AG09319 (cell line): Measurements from ENCODE around the gene UHRF2.

ENCODE experiments used
- DNase-seq: peaks from one replicate; pipeline ENCODE4 v3.0.0-alpha.2; 2010; ENCODE audit warnings: low read depth; ENCODE audit errors: extremely low read depth
- TF ChIP-seq, protein P1 (sequence below): IDR thresholded peaks from 2 replicates; pipeline ENCODE4 v1.5.1; 2011; ENCODE audit warnings: low read depth, mild to moderate bottlenecking, inconsistent platforms, low read length, moderate library complexity

UHRF2 gene

GRCh38 chr9:6490863-6491262, 77.9 kb downstream of the UHRF2 start:
- TF ChIP-seq, protein P1, sequence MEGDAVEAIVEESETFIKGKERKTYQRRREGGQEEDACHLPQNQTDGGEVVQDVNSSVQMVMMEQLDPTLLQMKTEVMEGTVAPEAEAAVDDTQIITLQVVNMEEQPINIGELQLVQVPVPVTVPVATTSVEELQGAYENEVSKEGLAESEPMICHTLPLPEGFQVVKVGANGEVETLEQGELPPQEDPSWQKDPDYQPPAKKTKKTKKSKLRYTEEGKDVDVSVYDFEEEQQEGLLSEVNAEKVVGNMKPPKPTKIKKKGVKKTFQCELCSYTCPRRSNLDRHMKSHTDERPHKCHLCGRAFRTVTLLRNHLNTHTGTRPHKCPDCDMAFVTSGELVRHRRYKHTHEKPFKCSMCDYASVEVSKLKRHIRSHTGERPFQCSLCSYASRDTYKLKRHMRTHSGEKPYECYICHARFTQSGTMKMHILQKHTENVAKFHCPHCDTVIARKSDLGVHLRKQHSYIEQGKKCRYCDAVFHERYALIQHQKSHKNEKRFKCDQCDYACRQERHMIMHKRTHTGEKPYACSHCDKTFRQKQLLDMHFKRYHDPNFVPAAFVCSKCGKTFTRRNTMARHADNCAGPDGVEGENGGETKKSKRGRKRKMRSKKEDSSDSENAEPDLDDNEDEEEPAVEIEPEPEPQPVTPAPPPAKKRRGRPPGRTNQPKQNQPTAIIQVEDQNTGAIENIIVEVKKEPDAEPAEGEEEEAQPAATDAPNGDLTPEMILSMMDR: no peak

GRCh38 chr9:6495466-6495865, 82.5 kb downstream of the UHRF2 start:
- DNase-seq: no peak

More at GRCh38 chr9:6490863-6491262, 77.9 kb downstream of the UHRF2 start:
- no peak for DNase-seq

DNA sequence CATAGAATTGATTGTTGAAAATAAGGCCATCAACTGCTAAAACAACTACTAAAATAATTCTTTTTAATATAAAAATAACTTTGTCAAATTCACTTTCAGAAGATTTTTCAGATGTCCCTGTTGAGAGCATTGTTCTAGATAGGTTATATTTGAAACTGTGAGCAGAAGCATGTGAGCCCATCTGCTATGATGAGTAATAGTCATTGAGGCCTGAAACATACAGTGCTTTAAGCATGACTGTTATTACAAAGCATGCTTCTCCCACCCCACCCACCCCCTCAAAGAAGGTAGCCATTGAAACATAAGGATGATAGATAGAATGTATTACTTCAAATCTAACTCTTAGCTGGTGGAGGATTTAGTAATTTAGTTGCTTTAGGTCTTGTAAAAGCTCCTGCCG, 86.0 kb downstream of the UHRF2 start:
- peak; percentile 18 for DNase-seq

More at GRCh38 chr9:6495466-6495865, 82.5 kb downstream of the UHRF2 start:
- TF ChIP-seq, protein P1: no peak

GRCh38 chr9:6501526-6502210, 88.7 kb downstream of the UHRF2 start:
- TF ChIP-seq, protein P1: no peak
- no peak for DNase-seq

More for the DNA sequence above, 86.0 kb downstream of the UHRF2 start:
- TF ChIP-seq, protein P1: no peak

DNA sequence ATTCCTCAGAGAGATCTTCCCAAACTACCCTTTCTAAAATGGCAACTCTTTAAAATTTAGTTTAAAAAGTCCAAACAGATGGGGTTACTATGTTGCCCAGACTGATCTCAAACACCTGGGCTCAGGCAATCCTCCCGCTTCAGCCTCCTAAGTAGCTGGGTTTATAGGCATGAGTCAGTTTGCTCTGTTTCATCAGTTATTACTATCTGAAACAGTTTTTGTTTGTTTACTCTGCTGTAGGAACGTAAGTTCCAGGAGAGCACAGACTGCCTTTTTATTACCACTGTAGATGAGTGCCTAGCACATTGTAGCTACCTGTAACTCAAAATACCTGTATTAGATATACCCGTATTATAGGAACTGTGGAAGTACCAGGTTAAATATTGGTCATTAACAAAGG, 89.4 kb downstream of the UHRF2 start:
- DNase-seq: no peak
- TF ChIP-seq, protein P1: no peak

DNA sequence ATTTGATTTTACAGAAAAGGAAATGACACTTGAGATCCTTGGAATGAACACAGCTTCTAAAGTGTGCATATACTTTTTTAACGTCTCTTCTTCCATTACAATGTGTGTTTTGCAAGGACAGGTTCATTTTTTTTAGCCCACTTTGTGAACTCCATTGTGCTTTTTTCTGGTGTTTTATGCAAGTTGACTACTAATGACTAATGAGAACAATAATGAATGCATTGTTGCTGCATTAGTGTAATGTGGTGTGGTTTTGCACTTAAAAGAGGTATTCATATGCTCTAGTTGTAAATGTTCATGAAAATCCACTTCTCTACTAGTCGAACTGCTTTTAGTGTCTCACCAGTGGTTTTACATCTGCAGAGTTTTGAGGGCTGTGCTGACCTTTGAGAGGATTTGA, 93.6 kb downstream of the UHRF2 start:
- TF ChIP-seq, protein P1: no peak
- no peak for DNase-seq

GRCh38 chr9:6512085-6512657, 99.2 kb downstream of the UHRF2 start:
- TF ChIP-seq, protein P1: no peak
- DNase-seq: no peak
